Measurements from ENCODE around the gene FCN3.

FCN3 gene

DNA sequence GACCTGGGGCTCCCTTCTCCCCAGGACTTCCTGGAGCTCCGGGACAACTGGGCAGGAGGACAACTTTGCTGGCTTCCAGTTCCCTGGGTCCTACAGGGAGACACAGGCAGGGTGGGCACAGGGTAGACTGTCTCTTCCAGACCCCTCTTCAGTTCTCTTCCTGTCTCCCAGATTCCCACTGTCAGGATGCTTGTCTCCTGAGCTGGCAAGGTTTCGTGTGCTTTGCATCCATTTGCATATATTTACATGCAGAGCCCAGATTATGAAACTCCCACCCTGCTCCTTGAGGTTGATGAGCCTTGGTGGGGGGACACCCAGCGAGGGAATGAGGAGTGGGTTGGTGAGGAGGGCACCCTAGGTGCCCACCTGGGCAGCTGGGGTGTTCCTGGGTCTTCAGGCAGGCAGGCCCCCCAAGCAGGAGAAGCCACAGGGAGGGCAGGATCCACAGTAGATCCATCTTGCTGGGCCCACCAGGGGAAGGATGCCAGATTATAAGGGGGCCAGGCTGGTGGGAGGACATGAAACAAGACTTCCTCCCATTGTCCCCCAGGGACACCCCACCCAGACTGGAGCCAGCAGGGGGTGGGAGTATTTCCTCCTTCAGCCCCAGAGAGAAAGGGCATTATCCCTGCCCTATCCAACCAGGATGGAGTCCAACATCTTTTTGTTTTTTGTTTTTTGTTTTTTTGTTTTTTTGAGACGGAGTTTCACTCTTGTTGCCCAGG lies at the start of gene FCN3:
Gene FCN3, minus strand, starts transcription at position 463 of the 725 bp plus-strand sequence. Its CDS starts 6 bp downstream, at position 457.
- no peak within 1 kb of the TSS for H3K27ac ChIP-seq (ENCODE audit: low read depth, low read length)
- no peak within 1 kb of the TSS for H3K9ac ChIP-seq (ENCODE audit: low read length)
- H3K36me3 ChIP-seq (ENCODE audit: insufficient read depth, low read length) = no peaks in the 10 kb centered on the region
- H3K4me3 ChIP-seq (ENCODE audit: low read depth in 1 of 2, low read length in 2 of 2) = no peak within 1 kb of the TSS
- no peaks in the 10 kb centered on the region for H3K27me3 ChIP-seq (ENCODE audit: control insufficient read depth in 1 of 2, insufficient read depth in 2 of 2, low read length in 2 of 2)
- H3K9me3 ChIP-seq (ENCODE audit: low read length) = no peaks in the 10 kb centered on the region
- H3K4me1 ChIP-seq (ENCODE audit: insufficient read depth, low read length) = no peaks in the 10 kb centered on the region

DNA sequence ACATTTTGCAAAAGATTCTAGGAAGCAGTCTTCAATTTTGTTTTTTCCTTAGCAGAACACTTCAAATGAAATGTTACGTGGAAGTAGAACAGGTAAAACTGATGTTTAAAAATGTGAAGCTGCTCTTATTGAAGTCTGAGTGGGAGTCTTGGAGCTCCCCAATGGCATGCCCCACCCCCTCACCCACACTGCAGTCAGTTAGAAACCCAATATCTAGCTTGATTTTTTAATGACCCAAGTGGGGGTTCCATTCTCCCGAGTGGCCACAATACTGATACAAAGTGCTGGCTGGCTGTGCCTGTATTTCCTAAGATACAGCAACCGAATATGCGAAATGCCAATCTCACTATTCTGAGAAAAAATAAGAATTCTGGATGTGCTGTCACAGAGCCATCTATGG lies 49.1 kb upstream of the FCN3 start:
- Histone ChIP-seq H3K36me3 (ENCODE audit: insufficient read depth, low read length) (peaks cover 15% of the 10 kb centered on the region), H3K9me3 (ENCODE audit: low read length) (no peaks in the 10 kb centered on the region), H3K27me3 (ENCODE audit: control insufficient read depth in 1 of 2, insufficient read depth in 2 of 2, low read length in 2 of 2) (no peaks in the 10 kb centered on the region), H3K4me3 (ENCODE audit: low read depth in 1 of 2, low read length in 2 of 2) (no peak overlapping the region), H3K27ac (ENCODE audit: low read depth, low read length) (no peak overlapping the region), H3K4me1 (ENCODE audit: insufficient read depth, low read length) (peaks cover 24% of the 10 kb centered on the region), H3K9ac (ENCODE audit: low read length) (no peak overlapping the region)

DNA sequence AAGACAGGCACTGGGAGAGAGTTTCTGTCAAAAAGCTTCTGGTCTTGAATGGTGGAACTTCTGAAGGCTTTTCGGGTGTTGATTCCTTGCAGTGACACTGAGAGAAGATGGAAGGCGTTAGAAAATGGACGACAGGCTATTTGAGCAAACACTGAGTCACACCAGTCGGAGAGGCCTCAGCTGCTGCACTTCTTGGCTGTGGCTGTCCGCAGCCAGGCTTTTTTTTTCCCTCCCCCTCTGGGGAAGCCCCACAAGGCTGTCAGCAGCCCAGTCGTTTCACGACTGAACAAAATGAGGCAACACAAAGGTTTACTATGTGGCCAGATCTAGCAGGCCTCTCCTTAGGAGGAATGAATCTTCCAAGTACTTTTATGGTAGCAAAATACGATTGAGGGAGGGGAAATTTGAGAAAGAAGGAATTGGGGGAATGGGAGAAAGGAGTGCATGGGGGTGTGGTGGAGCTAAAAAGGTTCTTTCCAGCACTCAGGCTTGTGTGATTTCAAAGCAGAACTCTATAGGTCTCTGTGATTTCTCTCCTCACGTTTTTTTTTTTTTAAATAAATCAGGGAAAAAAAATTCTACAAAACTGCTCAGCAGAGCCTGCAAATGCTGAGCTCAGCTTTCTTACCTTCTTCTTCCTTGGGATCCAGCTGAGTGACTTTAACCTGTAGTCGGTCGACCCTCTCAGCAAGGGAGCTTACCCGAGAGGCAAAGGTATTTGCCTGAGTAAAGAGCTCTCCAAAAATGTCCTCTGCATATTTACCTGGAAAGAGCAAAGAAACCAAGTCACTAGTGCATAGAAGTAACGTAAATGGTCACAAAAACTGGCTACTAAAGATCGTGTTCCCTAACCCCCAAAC lies 43.9 kb upstream of the FCN3 start:
- Histone ChIP-seq H3K4me1 (ENCODE audit: insufficient read depth, low read length) (peaks cover 38% of the 10 kb centered on the region), H3K4me3 (ENCODE audit: low read depth in 1 of 2, low read length in 2 of 2) (no peak overlapping the region), H3K9me3 (ENCODE audit: low read length) (no peaks in the 10 kb centered on the region), H3K36me3 (ENCODE audit: insufficient read depth, low read length) (peaks cover 40% of the 10 kb centered on the region), H3K27ac (ENCODE audit: low read depth, low read length) (peak overlapping the region; percentile 77), H3K9ac (ENCODE audit: low read length) (peak overlapping the region; percentile 42), H3K27me3 (ENCODE audit: control insufficient read depth in 1 of 2, insufficient read depth in 2 of 2, low read length in 2 of 2) (no peaks in the 10 kb centered on the region)

DNA sequence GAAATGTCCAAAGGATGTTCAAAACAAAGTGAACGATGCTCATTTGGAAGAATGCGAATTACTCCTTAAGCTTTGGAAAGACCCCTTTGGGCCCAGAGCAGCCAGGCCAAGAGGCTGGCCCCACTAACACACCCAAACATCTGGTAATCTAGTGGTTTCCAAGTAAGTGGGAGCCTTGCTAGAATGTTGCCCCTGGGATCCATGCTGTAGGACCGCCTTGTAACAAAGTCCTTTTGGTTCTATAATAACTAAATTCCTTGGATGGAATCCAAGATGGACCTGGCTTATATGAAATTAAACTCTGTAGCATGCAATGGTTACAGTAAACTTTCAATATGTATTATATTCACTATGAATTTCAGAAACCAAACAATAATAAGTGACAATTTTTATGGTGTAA lies 43.1 kb upstream of the FCN3 start:
- Histone ChIP-seq H3K27me3 (ENCODE audit: control insufficient read depth in 1 of 2, insufficient read depth in 2 of 2, low read length in 2 of 2) (no peaks in the 10 kb centered on the region), H3K4me3 (ENCODE audit: low read depth in 1 of 2, low read length in 2 of 2) (no peak overlapping the region), H3K36me3 (ENCODE audit: insufficient read depth, low read length) (peaks cover 48% of the 10 kb centered on the region), H3K9me3 (ENCODE audit: low read length) (no peaks in the 10 kb centered on the region), H3K4me1 (ENCODE audit: insufficient read depth, low read length) (peaks cover 38% of the 10 kb centered on the region), H3K9ac (ENCODE audit: low read length) (peak overlapping the region; percentile 42), H3K27ac (ENCODE audit: low read depth, low read length) (peak overlapping the region; percentile 77)

DNA sequence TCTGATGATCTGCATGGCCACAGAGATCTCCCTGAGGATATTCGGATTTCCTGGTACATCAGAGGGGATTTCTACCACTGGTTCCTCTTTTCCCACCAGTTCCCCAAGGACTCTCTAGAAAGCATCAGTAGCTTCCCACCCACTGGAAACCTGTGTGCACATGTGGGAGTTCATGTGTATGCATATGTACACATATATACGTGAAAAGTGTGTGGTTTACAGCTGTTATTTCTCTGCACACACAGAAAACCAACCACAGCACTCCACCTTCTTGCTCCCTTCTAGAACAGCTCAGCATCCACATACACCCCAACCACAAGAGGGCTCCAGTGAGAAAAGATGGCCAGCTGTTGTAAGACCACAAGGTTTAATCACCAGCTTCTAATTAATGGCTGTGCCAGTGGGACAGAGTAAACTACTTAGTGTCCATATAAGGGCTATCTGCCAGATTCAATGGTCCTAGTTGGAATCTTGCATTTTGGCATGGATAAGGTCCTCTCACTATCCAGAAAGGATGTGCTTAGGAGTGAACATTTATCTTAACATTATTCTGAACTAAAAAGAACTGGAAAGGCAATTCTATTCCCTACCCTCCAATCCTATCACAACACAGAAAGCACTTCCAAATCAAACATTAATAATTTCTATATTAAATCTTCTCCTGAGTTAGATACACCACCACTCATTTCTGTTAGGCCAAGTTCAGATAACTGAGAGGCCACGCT lies 41.9 kb upstream of the FCN3 start:
- peak overlapping the region; percentile 4 for H3K9ac ChIP-seq (ENCODE audit: low read length)
- H3K27me3 ChIP-seq (ENCODE audit: control insufficient read depth in 1 of 2, insufficient read depth in 2 of 2, low read length in 2 of 2) = no peaks in the 10 kb centered on the region
- H3K9me3 ChIP-seq (ENCODE audit: low read length) = no peaks in the 10 kb centered on the region
- peaks cover 38% of the 10 kb centered on the region for H3K4me1 ChIP-seq (ENCODE audit: insufficient read depth, low read length)
- peaks cover 58% of the 10 kb centered on the region for H3K36me3 ChIP-seq (ENCODE audit: insufficient read depth, low read length)
- peak overlapping the region; percentile 77 for H3K27ac ChIP-seq (ENCODE audit: low read depth, low read length)
- H3K4me3 ChIP-seq (ENCODE audit: low read depth in 1 of 2, low read length in 2 of 2) = no peak overlapping the region

DNA sequence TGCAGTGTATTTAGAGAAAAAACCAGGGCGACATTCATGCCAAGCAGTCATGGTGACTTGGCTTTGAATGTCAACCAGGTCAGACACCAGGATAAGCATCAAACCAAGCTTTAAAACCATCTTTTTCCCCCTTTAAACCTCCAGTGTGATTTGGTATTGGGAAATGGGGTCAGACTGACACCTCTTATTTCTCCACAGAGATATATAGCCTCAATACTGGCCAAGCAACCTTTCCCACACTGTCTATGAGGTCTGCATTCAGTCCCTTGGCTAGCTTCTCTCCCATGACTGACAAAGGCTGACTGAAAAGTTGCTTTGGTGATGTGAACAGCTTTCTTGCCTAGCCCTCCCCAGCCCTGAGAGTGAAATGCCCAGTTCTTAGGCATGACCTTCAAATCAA lies 39.5 kb upstream of the FCN3 start:
- no peak overlapping the region for H3K9ac ChIP-seq (ENCODE audit: low read length)
- no peaks in the 10 kb centered on the region for H3K27me3 ChIP-seq (ENCODE audit: control insufficient read depth in 1 of 2, insufficient read depth in 2 of 2, low read length in 2 of 2)

DNA sequence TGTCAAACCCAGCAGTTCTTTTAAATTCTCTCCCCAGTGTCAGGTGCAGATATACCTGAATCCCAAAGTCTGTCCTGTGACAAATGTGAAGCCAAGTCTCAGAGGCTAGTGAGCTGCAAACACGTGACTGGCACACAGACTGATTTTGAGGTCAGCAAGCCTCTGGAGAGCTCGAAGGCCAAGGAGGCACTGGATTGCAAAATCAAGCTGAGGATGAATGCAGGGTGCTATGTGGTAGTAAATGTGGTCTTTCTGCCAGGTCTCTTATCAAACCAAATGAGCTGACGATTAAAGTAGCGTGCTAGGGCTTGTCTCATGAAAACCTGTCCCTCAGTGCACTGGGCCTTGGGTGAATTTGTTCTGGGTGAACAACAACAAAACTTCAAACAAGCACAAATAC lies 38.4 kb upstream of the FCN3 start:
- Histone ChIP-seq H3K4me1 (ENCODE audit: insufficient read depth, low read length) (peaks cover 21% of the 10 kb centered on the region), H3K9ac (ENCODE audit: low read length) (no peak overlapping the region), H3K27me3 (ENCODE audit: control insufficient read depth in 1 of 2, insufficient read depth in 2 of 2, low read length in 2 of 2) (no peaks in the 10 kb centered on the region), H3K4me3 (ENCODE audit: low read depth in 1 of 2, low read length in 2 of 2) (no peak overlapping the region), H3K27ac (ENCODE audit: low read depth, low read length) (no peak overlapping the region), H3K36me3 (ENCODE audit: insufficient read depth, low read length) (peaks cover 89% of the 10 kb centered on the region), H3K9me3 (ENCODE audit: low read length) (no peaks in the 10 kb centered on the region)

More for the DNA sequence above, 39.5 kb upstream of the FCN3 start:
- Histone ChIP-seq H3K4me3 (ENCODE audit: low read depth in 1 of 2, low read length in 2 of 2) (no peak overlapping the region), H3K9me3 (ENCODE audit: low read length) (no peaks in the 10 kb centered on the region), H3K36me3 (ENCODE audit: insufficient read depth, low read length) (peaks cover 80% of the 10 kb centered on the region), H3K27ac (ENCODE audit: low read depth, low read length) (no peak overlapping the region), H3K4me1 (ENCODE audit: insufficient read depth, low read length) (peaks cover 32% of the 10 kb centered on the region)

DNA sequence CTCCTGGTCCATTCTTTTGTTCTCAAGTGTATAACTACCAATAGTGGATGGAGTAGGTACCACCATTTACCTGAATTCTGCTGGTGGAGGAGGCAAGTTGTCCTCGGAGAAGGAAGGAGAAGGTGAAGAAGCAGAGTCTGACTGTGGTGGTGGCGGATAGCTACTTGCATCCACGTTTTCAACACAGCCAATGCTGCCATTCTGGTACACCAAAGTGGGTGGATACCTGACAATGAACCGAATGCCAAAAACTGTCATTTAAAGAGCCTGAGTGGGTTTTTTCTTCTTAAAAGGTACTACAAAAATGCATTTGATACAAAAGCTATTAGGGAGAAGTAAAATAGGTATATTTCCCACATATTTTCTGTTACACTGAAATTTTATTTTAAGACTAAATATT lies 37.9 kb upstream of the FCN3 start:
- peaks cover 91% of the 10 kb centered on the region for H3K36me3 ChIP-seq (ENCODE audit: insufficient read depth, low read length)
- no peak overlapping the region for H3K4me3 ChIP-seq (ENCODE audit: low read depth in 1 of 2, low read length in 2 of 2)
- no peak overlapping the region for H3K9ac ChIP-seq (ENCODE audit: low read length)
- no peaks in the 10 kb centered on the region for H3K27me3 ChIP-seq (ENCODE audit: control insufficient read depth in 1 of 2, insufficient read depth in 2 of 2, low read length in 2 of 2)
- no peak overlapping the region for H3K27ac ChIP-seq (ENCODE audit: low read depth, low read length)
- H3K4me1 ChIP-seq (ENCODE audit: insufficient read depth, low read length) = peaks cover 16% of the 10 kb centered on the region
- H3K9me3 ChIP-seq (ENCODE audit: low read length) = no peaks in the 10 kb centered on the region

DNA sequence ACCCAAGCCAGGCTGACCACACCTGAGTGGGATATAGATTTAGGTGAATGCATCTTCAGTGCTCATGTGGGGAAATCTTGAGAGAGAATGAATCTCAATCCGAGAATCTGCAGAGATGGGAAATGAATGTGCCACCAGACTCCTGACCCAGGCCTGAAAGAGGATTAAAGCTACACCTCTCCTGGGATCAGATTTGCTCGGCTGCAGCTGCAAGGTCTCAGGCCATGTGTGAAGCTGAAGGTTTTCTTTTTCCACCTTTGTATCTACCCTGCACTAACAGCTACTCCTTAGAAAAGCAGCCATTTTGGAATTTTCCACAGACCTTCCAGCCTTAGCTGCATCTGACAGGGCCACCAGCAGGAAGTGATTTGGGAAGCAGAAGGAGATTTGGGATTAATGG lies 36.1 kb upstream of the FCN3 start:
- Histone ChIP-seq H3K27me3 (ENCODE audit: control insufficient read depth in 1 of 2, insufficient read depth in 2 of 2, low read length in 2 of 2) (no peaks in the 10 kb centered on the region), H3K4me1 (ENCODE audit: insufficient read depth, low read length) (peaks cover 7% of the 10 kb centered on the region), H3K36me3 (ENCODE audit: insufficient read depth, low read length) (peaks cover 85% of the 10 kb centered on the region), H3K27ac (ENCODE audit: low read depth, low read length) (no peak overlapping the region), H3K9me3 (ENCODE audit: low read length) (no peaks in the 10 kb centered on the region), H3K9ac (ENCODE audit: low read length) (no peak overlapping the region), H3K4me3 (ENCODE audit: low read depth in 1 of 2, low read length in 2 of 2) (no peak overlapping the region)

DNA sequence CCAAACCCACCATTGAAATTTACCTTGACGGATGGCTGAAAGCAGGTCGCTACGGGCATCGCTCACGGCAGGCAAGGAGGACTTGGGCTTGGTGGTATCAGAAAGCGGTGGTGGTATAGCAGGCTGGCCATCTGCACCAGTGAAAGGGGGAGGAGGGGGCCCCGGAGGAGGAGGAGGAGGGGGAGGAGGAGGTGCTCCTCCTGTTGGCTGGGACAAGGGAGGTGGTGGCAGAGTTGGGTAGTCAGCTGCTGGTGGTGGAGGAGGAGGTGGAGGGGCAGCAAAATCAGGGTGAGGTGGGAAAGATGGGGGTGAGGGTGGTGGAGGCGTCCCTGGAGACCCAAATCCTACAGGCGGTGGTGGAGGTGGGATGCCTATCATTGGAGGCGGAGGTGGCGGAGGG lies 35.0 kb upstream of the FCN3 start:
- H3K27ac ChIP-seq (ENCODE audit: low read depth, low read length) = no peak overlapping the region

DNA sequence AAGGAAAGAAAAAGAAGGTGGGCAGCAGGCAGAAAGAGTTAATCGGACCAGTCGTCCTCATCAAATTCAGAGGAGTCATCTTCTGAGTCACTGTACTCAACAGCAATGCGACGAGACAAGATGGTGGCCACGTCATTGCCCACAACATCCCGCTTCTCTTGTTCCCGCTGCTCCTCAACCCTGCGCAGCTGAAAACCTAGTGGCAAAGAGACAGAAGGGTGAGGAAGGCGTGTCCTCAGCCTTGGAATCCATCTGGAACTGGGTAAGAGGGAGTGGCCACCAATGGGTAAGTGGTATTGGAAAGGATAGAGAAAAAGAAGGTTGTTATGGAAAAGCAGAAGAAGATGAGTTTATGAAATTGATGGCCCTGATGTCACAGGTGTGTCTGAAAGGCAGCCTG lies 33.5 kb upstream of the FCN3 start:
- H3K4me1 ChIP-seq (ENCODE audit: insufficient read depth, low read length) = peaks cover 32% of the 10 kb centered on the region
- H3K27me3 ChIP-seq (ENCODE audit: control insufficient read depth in 1 of 2, insufficient read depth in 2 of 2, low read length in 2 of 2) = no peaks in the 10 kb centered on the region
- no peaks in the 10 kb centered on the region for H3K9me3 ChIP-seq (ENCODE audit: low read length)
- H3K4me3 ChIP-seq (ENCODE audit: low read depth in 1 of 2, low read length in 2 of 2) = no peak overlapping the region
- H3K36me3 ChIP-seq (ENCODE audit: insufficient read depth, low read length) = peaks cover 60% of the 10 kb centered on the region
- no peak overlapping the region for H3K27ac ChIP-seq (ENCODE audit: low read depth, low read length)
- H3K9ac ChIP-seq (ENCODE audit: low read length) = no peak overlapping the region

More for the DNA sequence above, 35.0 kb upstream of the FCN3 start:
- Histone ChIP-seq H3K9me3 (ENCODE audit: low read length) (no peaks in the 10 kb centered on the region), H3K27me3 (ENCODE audit: control insufficient read depth in 1 of 2, insufficient read depth in 2 of 2, low read length in 2 of 2) (no peaks in the 10 kb centered on the region), H3K9ac (ENCODE audit: low read length) (no peak overlapping the region), H3K4me1 (ENCODE audit: insufficient read depth, low read length) (peaks cover 17% of the 10 kb centered on the region), H3K36me3 (ENCODE audit: insufficient read depth, low read length) (peaks cover 75% of the 10 kb centered on the region), H3K4me3 (ENCODE audit: low read depth in 1 of 2, low read length in 2 of 2) (no peak overlapping the region)

Measured in muscle layer of colon (tissue), 2 donors.